ENCODE results near the gene ANKZF1. TPM values are rescaled to one million over a fixed set of nuclear protein-coding genes. Genes with fewer than 3 reads are reported as not detected.

ANKZF1 gene
- total RNA-seq, 3 donors from 2014 or later (not counting 1 experiment from before 2014, with no cell fraction given) = 100 to 148 (median 117) TPM

- Histone ChIP-seq H3K4me3 (ENCODE audit: low read length) (no peak overlapping the region), H3K27ac (ENCODE audit: low read length) (no peak overlapping the region), H3K36me3 (ENCODE audit: control insufficient read depth, insufficient read depth, low read length) (peaks cover 60% of the 10 kb centered on the region), H3K4me1 (ENCODE audit: control insufficient read depth, insufficient read depth, low read length) (peaks cover 33% of the 10 kb centered on the region), H3K27me3 (ENCODE audit: control insufficient read depth, insufficient read depth, low read length) (no peaks in the 10 kb centered on the region), H3K9me3 (ENCODE audit: control insufficient read depth, insufficient read depth, low read length) (no peaks in the 10 kb centered on the region)
- H3K27ac Mint-ChIP-seq = no peak overlapping the region
- TF ChIP-seq CTCF (IDR thresholded peaks at IDR 0.05) = no peak
- no peaks in the 10 kb centered on the region for H3K27me3 Mint-ChIP-seq (ENCODE audit: low read depth in 2 of 2)
- H3K4me3 Mint-ChIP-seq = no peak overlapping the region
- intact Hi-C loops (cut with micrococcal nuclease) = no loop called here
- DNase-seq (no peak), ATAC-seq (no peak)
- no peaks in the 10 kb centered on the region for H3K9me3 Mint-ChIP-seq
- 96% methylated on average over 16 of the region's 16 CpGs for WGBS (ENCODE audit: insufficient coverage)
- peaks cover 6 to 28% of the 10 kb centered on the region in 2 donors for H3K4me1 Mint-ChIP-seq
- peaks cover 7% of the 10 kb centered on the region for H3K36me3 Mint-ChIP-seq
Observed at GRCh38 chr2:219221957-219222518, 7.6 kb upstream of the ANKZF1 start.

- intact Hi-C loops (cut with micrococcal nuclease) = no loop called here
- no peak overlapping the region for H3K4me3 ChIP-seq (ENCODE audit: low read length)
- ATAC-seq = no peak
- no peak overlapping the region for H3K27ac ChIP-seq (ENCODE audit: low read length)
- no peaks in the 10 kb centered on the region for H3K9me3 Mint-ChIP-seq
- H3K36me3 ChIP-seq (ENCODE audit: control insufficient read depth, insufficient read depth, low read length) = peaks cover 60% of the 10 kb centered on the region
- H3K27me3 ChIP-seq (ENCODE audit: control insufficient read depth, insufficient read depth, low read length) = no peaks in the 10 kb centered on the region
- WGBS (ENCODE audit: insufficient coverage) = 96% methylated on average over 31 of the region's 31 CpGs
- H3K27ac Mint-ChIP-seq = no peak overlapping the region
- no peaks in the 10 kb centered on the region for H3K27me3 Mint-ChIP-seq (ENCODE audit: low read depth in 2 of 2)
- no peak for TF ChIP-seq CTCF (IDR thresholded peaks at IDR 0.05)
- H3K9me3 ChIP-seq (ENCODE audit: control insufficient read depth, insufficient read depth, low read length) = no peaks in the 10 kb centered on the region
- no peak overlapping the region for H3K4me3 Mint-ChIP-seq
- peaks cover 15 to 36% of the 10 kb centered on the region in 2 donors for H3K4me1 Mint-ChIP-seq
- peaks cover 7% of the 10 kb centered on the region for H3K36me3 Mint-ChIP-seq
- peaks cover 33% of the 10 kb centered on the region for H3K4me1 ChIP-seq (ENCODE audit: control insufficient read depth, insufficient read depth, low read length)
- no peak for DNase-seq
Observed at GRCh38 chr2:219223831-219224610, 5.6 kb upstream of the ANKZF1 start.

- peaks cover 56% of the 10 kb centered on the region for H3K36me3 ChIP-seq (ENCODE audit: control insufficient read depth, insufficient read depth, low read length)
- 50% methylated on average over 3 of the region's 3 CpGs for WGBS (ENCODE audit: insufficient coverage)
- Mint-ChIP-seq H3K36me3 (peaks cover 7% of the 10 kb centered on the region), H3K27me3 (ENCODE audit: low read depth in 2 of 2) (no peaks in the 10 kb centered on the region), H3K4me1 (peaks cover 27 to 43% of the 10 kb centered on the region in 2 donors), H3K27ac (peak overlapping the region in 1 of 2 donors; percentile 24), H3K4me3 (no peak overlapping the region), H3K9me3 (no peaks in the 10 kb centered on the region)
- intact Hi-C loops (cut with micrococcal nuclease) = no loop called here
- no peaks in the 10 kb centered on the region for H3K27me3 ChIP-seq (ENCODE audit: control insufficient read depth, insufficient read depth, low read length)
- no peak for TF ChIP-seq CTCF (IDR thresholded peaks at IDR 0.05)
- H3K9me3 ChIP-seq (ENCODE audit: control insufficient read depth, insufficient read depth, low read length) = no peaks in the 10 kb centered on the region
- ATAC-seq (no peak), DNase-seq (no peak)
- H3K4me3 ChIP-seq (ENCODE audit: low read length) = no peak overlapping the region
- peaks cover 29% of the 10 kb centered on the region for H3K4me1 ChIP-seq (ENCODE audit: control insufficient read depth, insufficient read depth, low read length)
- no peak overlapping the region for H3K27ac ChIP-seq (ENCODE audit: low read length)
Observed at GRCh38 chr2:219225350-219225749, 4.3 kb upstream of the ANKZF1 start.
